GM19023 (cell line): ENCODE results near the gene SLC9A9.
"Not testable (repeated sequence)": the region's sequence is repeated elsewhere in the genome, so short reads cannot be mapped to it uniquely, and the experiment has no call there.

Source experiments
- ATAC-seq: cut with Tn5 transposase; IDR thresholded peaks from one replicate; pipeline ENCODE4 v1.9.1; 2021; ENCODE audit warnings: mild to moderate bottlenecking, moderate library complexity; ENCODE audit not compliant: unreplicated experiment

SLC9A9 gene

GRCh38 chr3:143306407-143306806 lies 541.9 kb downstream of the SLC9A9 start:
- no peak for ATAC-seq

GRCh38 chr3:143302638-143303171 lies 545.6 kb downstream of the SLC9A9 start:
- ATAC-seq: no peak

GRCh38 chr3:143301031-143301901 lies 547.0 kb downstream of the SLC9A9 start:
- ATAC-seq: no peak

GRCh38 chr3:143298886-143299535 lies 549.3 kb downstream of the SLC9A9 start:
- no peak for ATAC-seq

GRCh38 chr3:143298380-143298779 lies 549.9 kb downstream of the SLC9A9 start:
- no peak for ATAC-seq

- no peak for ATAC-seq
These were observed 552.8 kb downstream of the SLC9A9 start for GRCh38 chr3:143295201-143296080.

- ATAC-seq: no peak
These were observed 554.1 kb downstream of the SLC9A9 start for GRCh38 chr3:143294188-143294587.

- no peak for ATAC-seq
These were observed 556.3 kb downstream of the SLC9A9 start for GRCh38 chr3:143291836-143292447.

- ATAC-seq: no peak
These were observed 559.3 kb downstream of the SLC9A9 start for GRCh38 chr3:143288944-143289343.

GRCh38 chr3:143287403-143287802 lies 560.9 kb downstream of the SLC9A9 start:
- no peak for ATAC-seq

GRCh38 chr3:143286392-143287010 lies 561.8 kb downstream of the SLC9A9 start:
- ATAC-seq: no peak

- no peak for ATAC-seq
These were observed 564.7 kb downstream of the SLC9A9 start for GRCh38 chr3:143283432-143284128.

GRCh38 chr3:143280984-143281383 lies 567.3 kb downstream of the SLC9A9 start:
- no peak for ATAC-seq

- not testable (repeated sequence) for ATAC-seq
These were observed 568.7 kb downstream of the SLC9A9 start for GRCh38 chr3:143279567-143279966.

- no peak for ATAC-seq
These were observed 569.5 kb downstream of the SLC9A9 start for GRCh38 chr3:143278721-143279120.

- no peak for ATAC-seq
These were observed 570.7 kb downstream of the SLC9A9 start for GRCh38 chr3:143277531-143277930.

GRCh38 chr3:143276592-143276991 lies 571.7 kb downstream of the SLC9A9 start:
- ATAC-seq: peak; percentile 57

- no peak for ATAC-seq
These were observed 574.1 kb downstream of the SLC9A9 start for GRCh38 chr3:143273975-143274690.

GRCh38 chr3:143271136-143271535 lies 577.1 kb downstream of the SLC9A9 start:
- no peak for ATAC-seq
